ENCODE data around the gene LBH.

LBH gene

GRCh38 chr2:30239308-30239985, 8.1 kb downstream of the LBH start:
- no peak for DNase-seq (ENCODE audit: low read depth)
- TF ChIP-seq, protein P1, sequence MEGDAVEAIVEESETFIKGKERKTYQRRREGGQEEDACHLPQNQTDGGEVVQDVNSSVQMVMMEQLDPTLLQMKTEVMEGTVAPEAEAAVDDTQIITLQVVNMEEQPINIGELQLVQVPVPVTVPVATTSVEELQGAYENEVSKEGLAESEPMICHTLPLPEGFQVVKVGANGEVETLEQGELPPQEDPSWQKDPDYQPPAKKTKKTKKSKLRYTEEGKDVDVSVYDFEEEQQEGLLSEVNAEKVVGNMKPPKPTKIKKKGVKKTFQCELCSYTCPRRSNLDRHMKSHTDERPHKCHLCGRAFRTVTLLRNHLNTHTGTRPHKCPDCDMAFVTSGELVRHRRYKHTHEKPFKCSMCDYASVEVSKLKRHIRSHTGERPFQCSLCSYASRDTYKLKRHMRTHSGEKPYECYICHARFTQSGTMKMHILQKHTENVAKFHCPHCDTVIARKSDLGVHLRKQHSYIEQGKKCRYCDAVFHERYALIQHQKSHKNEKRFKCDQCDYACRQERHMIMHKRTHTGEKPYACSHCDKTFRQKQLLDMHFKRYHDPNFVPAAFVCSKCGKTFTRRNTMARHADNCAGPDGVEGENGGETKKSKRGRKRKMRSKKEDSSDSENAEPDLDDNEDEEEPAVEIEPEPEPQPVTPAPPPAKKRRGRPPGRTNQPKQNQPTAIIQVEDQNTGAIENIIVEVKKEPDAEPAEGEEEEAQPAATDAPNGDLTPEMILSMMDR (conservative IDR thresholded peaks at IDR 0.05; ENCODE audit: low read depth, low read length) = peak; percentile 96
- no peak overlapping the region for H3K4me3 ChIP-seq (ENCODE audit: low read length)

DNA sequence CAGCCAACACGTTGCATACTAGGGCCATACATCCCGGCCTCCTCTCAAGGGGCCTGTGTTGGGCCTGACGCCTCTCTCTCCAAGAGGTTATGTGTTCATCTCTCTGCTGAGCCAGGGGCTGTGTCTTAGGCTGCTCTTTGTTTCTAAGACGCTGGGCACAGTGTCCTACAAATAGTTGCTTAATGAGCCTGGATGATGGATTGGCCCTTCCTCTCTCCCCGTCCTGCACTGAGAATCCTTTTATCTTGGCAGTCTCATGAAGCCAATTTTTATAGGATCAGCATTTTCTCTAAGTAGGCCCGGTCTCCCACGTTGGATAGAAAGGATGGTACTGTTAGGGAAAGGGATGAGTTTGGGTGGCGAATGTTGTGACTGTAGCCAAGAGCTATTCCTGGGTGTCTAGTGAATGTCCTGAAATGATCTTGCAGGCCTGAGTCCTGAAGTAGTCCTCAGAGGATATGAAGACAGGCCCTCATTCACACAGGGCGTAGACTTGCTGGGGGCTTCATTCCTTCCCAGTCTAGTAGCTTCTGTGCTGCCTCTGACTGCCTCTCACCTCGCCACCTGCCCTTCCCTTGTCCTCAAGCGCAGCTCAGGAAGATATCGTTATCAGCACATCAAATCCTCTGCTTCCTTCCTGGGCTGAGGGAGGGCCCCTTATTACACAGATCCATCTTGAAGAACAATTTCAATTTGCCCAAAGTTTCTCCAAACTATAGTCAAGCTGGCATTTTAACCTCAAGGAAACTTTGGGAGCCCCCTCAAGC, 8.8 kb downstream of the LBH start:
- TF ChIP-seq, protein P1 (conservative IDR thresholded peaks at IDR 0.05; ENCODE audit: low read depth, low read length) = no peak
- no peak overlapping the region for H3K4me3 ChIP-seq (ENCODE audit: low read length)
- DNase-seq (ENCODE audit: low read depth) = no peak

GRCh38 chr2:30243231-30243630, 11.9 kb downstream of the LBH start:
- TF ChIP-seq, protein P1 (conservative IDR thresholded peaks at IDR 0.05; ENCODE audit: low read depth, low read length) = no peak

GRCh38 chr2:30245364-30245763, 14.0 kb downstream of the LBH start:
- no peak overlapping the region for H3K4me3 ChIP-seq (ENCODE audit: low read length)
- TF ChIP-seq, protein P1 (conservative IDR thresholded peaks at IDR 0.05; ENCODE audit: low read depth, low read length) = no peak
- DNase-seq (ENCODE audit: low read depth) = no peak

More at GRCh38 chr2:30243231-30243630, 11.9 kb downstream of the LBH start:
- no peak for DNase-seq (ENCODE audit: low read depth)
- H3K4me3 ChIP-seq (ENCODE audit: low read length) = no peak overlapping the region

- DNase-seq (ENCODE audit: low read depth) = no peak
- TF ChIP-seq, protein P1 (conservative IDR thresholded peaks at IDR 0.05; ENCODE audit: low read depth, low read length) = no peak
- no peak overlapping the region for H3K4me3 ChIP-seq (ENCODE audit: low read length)
Measured at GRCh38 chr2:30248791-30249190, 17.5 kb downstream of the LBH start.

- no peak overlapping the region for H3K4me3 ChIP-seq (ENCODE audit: low read length)
- TF ChIP-seq, protein P1 (conservative IDR thresholded peaks at IDR 0.05; ENCODE audit: low read depth, low read length) = no peak
Measured at GRCh38 chr2:30249354-30249753, 18.0 kb downstream of the LBH start.

DNA sequence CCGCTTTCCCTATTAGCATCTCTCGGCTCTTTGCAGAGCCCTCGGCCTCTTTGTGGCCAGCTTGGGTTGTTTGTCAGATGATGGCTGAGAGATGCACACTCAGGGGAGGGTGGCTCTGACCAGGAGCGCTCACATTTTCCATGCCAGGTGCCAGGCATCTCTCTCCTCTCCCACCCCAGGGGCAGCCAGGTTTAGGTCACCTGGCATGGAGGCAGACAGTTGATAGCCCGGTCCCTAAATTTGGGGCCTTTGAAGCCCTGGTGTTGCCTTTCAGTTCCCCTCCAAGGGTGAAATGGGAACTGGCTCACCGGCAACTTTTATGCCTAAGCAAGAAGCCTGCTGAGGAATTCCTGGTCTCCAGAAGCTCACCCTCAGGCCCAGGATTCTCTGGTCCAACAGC, 19.1 kb downstream of the LBH start:
- no peak overlapping the region for H3K4me3 ChIP-seq (ENCODE audit: low read length)
- TF ChIP-seq, protein P1 (conservative IDR thresholded peaks at IDR 0.05; ENCODE audit: low read depth, low read length) = no peak
- DNase-seq (ENCODE audit: low read depth) = no peak

More at GRCh38 chr2:30249354-30249753, 18.0 kb downstream of the LBH start:
- no peak for DNase-seq (ENCODE audit: low read depth)

All from retinal pigment epithelial cell (primary cell).